IPS-18a (cell line): Measurements from ENCODE around the gene DNMBP.
"Not testable (repeated sequence)": the region's sequence is repeated elsewhere in the genome, so short reads cannot be mapped to it uniquely, and the experiment has no call there.

Experiments used
- H3K27ac ChIP-seq: one replicate; pipeline ENCODE4 v1.5.1; 2013; ENCODE audit warnings: low read length
- H3K27me3 ChIP-seq: one replicate; pipeline ENCODE4 v1.6.1; 2013; ENCODE audit warnings: mild to moderate bottlenecking, low read length; ENCODE audit not compliant: control insufficient read depth, insufficient read depth
- H3K36me3 ChIP-seq: one replicate; pipeline ENCODE4 v1.6.1; 2013; ENCODE audit warnings: low read depth, low read length; ENCODE audit not compliant: control insufficient read depth
- H3K4me1 ChIP-seq: one replicate; pipeline ENCODE4 v1.6.1; 2013; ENCODE audit warnings: low read depth, low read length; ENCODE audit not compliant: control insufficient read depth
- H3K4me3 ChIP-seq: one replicate; pipeline ENCODE4 v1.5.1; 2013; ENCODE audit warnings: low read length
- H3K9ac ChIP-seq: one replicate; pipeline ENCODE4 v1.6.1; 2013; ENCODE audit warnings: mild to moderate bottlenecking, low read length, moderate library complexity
- H3K9me3 ChIP-seq: one replicate; pipeline ENCODE4 v1.6.1; 2013; ENCODE audit warnings: low read depth, low read length; ENCODE audit not compliant: control insufficient read depth

DNMBP gene

DNA sequence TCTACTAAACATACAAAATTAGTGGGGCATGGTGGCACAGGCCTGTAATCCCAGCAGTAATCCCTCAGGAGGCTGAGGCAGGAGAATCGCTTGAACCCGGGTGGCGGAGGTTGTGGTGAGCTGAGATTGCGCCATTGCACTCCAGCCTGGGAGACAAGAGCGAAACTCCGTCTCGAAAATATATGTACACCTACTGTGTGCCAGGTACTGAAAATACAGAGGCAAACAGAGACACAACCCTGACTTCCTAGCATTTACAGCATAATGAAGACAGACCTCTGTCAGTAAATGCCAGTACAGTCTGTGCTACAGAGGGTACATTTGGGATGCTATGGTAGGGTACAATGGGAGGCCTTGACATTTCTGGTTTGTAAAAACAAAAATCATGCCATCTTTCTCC, 160.7 kb downstream of the DNMBP start:
- Histone ChIP-seq H3K4me1 (peaks cover 36% of the 10 kb centered on the region), H3K9me3 (no peaks in the 10 kb centered on the region), H3K27ac (peak overlapping the region; percentile 59), H3K27me3 (no peaks in the 10 kb centered on the region), H3K9ac (peak overlapping the region; percentile 50), H3K4me3 (no peak overlapping the region), H3K36me3 (no peaks in the 10 kb centered on the region)

DNA sequence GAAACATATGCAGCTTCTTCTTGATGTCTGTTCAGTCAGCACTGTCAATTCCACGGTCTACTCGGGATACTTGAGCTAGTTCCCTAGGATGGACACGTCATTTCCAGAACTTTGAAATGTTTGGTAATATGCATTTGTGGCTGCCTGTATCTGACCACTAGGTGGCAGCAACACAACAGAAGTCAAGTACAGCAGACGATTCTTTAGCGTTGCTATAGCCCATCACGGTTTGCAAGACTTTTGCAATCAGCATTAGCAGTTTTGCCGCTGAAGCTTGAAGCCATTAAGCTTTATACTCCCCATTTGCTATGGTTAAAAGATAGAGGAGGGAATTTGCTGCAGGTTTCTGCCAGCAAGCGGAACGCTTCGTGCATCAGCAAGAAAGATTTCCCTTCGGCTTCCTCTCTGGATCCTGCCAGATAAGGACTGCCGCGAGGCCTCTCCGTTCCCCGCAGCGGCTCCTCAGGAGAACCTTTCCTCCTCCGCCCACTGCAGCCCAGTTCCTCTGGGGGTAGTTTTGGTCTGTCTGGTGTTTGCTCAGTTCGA, 163.8 kb downstream of the DNMBP start:
- H3K9me3 ChIP-seq = no peaks in the 10 kb centered on the region
- H3K4me1 ChIP-seq = peaks cover 35% of the 10 kb centered on the region
- H3K4me3 ChIP-seq = peak overlapping the region; percentile 42
- no peak overlapping the region for H3K27ac ChIP-seq
- no peaks in the 10 kb centered on the region for H3K27me3 ChIP-seq
- no peaks in the 10 kb centered on the region for H3K36me3 ChIP-seq
- H3K9ac ChIP-seq = no peak overlapping the region

DNA sequence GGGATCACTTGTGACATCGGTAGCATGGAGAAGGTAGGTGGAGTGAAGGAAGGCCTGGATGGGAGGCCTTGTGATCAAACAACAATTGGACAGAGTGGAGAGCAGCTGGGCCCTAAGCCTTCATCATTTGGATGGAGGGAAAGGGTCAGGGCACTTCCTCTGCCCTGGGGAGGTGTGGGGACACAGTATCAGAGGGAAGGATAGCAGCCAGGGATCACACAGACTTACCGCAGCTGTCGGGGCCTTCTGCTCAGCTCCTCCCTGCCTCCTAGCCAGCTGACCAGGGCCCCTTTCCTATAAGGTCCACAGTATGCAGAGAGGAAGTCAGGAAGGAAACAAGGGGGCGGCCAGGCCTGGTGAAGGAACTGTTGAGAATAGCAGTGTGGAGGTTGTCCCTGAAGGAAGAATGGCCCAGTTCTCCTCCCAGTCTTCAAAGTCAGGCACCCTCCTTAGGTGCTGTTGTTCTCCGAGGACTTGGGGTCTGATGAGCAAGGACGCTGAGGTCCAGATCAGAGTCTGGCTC, 165.3 kb downstream of the DNMBP start:
- Histone ChIP-seq H3K36me3 (no peaks in the 10 kb centered on the region), H3K4me1 (peaks cover 21% of the 10 kb centered on the region), H3K9ac (no peak overlapping the region), H3K9me3 (no peaks in the 10 kb centered on the region), H3K27ac (no peak overlapping the region), H3K4me3 (no peak overlapping the region), H3K27me3 (no peaks in the 10 kb centered on the region)

- H3K4me1 ChIP-seq = peaks cover 9% of the 10 kb centered on the region
- H3K9ac ChIP-seq = no peak overlapping the region
- H3K4me3 ChIP-seq = no peak overlapping the region
- H3K27me3 ChIP-seq = no peaks in the 10 kb centered on the region
- H3K27ac ChIP-seq = no peak overlapping the region
- H3K9me3 ChIP-seq = no peaks in the 10 kb centered on the region
- no peaks in the 10 kb centered on the region for H3K36me3 ChIP-seq
Observed at GRCh38 chr10:99843310-99843709, 166.4 kb downstream of the DNMBP start.

DNA sequence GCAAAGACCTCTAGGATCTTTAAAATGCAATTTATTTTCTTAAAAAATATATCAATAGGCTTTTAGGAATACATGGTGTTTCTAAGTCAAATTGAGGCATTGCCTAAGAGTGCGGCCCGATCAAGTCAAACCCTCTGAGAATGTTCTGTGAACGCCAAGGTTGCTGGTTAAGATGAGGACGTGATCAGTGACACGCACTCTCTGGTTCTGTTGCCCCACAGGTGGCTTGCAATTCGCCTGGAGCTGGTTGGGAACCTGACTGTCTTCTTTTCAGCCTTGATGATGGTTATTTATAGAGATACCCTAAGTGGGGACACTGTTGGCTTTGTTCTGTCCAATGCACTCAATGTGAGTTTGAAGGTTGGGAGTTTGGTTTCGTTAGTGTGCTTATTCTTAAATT, 168.0 kb downstream of the DNMBP start:
- H3K9me3 ChIP-seq = no peaks in the 10 kb centered on the region
- H3K9ac ChIP-seq = no peak overlapping the region
- H3K4me3 ChIP-seq = no peak overlapping the region
- no peaks in the 10 kb centered on the region for H3K27me3 ChIP-seq
- no peak overlapping the region for H3K27ac ChIP-seq
- no peaks in the 10 kb centered on the region for H3K36me3 ChIP-seq
- peaks cover 9% of the 10 kb centered on the region for H3K4me1 ChIP-seq

- not testable (repeated sequence) for H3K4me3 ChIP-seq, H3K27me3 ChIP-seq, H3K27ac ChIP-seq, H3K9me3 ChIP-seq, H3K9ac ChIP-seq, H3K36me3 ChIP-seq, H3K4me1 ChIP-seq
Observed at GRCh38 chr10:99840859-99841258, 168.9 kb downstream of the DNMBP start.

DNA sequence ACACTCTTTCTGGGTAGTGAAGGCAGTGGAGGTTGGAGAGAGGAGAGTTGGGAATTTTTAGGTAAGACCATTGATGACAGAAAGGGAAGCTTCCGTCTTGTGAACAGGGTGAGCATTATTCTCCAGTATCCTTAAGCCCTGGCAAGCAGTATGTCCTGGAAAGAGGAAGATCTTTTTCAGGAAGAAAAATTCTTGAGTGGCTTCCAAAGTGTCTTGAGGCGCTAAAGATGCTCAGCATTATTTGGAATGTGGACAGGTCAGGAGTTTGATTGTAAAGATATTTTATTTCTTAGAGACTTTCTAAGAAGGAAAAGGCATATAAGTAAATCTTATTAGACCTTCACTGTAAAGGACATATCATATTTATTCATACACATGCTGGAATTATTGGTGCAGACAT, 173.0 kb downstream of the DNMBP start:
- Histone ChIP-seq H3K36me3 (no peaks in the 10 kb centered on the region), H3K9ac (no peak overlapping the region), H3K27me3 (no peaks in the 10 kb centered on the region)

DNA sequence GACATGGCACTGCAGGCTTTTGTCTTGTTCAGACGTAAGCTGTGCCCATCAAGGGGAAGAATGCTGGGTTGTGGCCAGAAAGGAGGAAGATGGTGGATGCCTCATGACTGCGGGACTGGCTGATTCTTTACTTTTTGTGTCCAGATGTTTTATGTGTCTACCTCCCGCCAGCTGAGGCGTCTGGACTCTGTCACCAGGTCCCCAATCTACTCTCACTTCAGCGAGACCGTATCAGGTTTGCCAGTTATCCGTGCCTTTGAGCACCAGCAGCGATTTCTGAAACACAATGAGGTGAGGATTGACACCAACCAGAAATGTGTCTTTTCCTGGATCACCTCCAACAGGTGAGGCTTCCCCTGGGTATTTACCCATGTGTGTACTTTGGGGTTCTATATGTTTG, 173.8 kb downstream of the DNMBP start:
- Histone ChIP-seq H3K27ac (no peak overlapping the region), H3K4me1 (no peaks in the 10 kb centered on the region), H3K36me3 (no peaks in the 10 kb centered on the region), H3K9ac (no peak overlapping the region), H3K9me3 (no peaks in the 10 kb centered on the region), H3K4me3 (no peak overlapping the region), H3K27me3 (no peaks in the 10 kb centered on the region)

More for the DNA sequence above, 173.0 kb downstream of the DNMBP start:
- H3K4me3 ChIP-seq = no peak overlapping the region
- H3K27ac ChIP-seq = no peak overlapping the region
- no peaks in the 10 kb centered on the region for H3K9me3 ChIP-seq
- no peaks in the 10 kb centered on the region for H3K4me1 ChIP-seq

DNA sequence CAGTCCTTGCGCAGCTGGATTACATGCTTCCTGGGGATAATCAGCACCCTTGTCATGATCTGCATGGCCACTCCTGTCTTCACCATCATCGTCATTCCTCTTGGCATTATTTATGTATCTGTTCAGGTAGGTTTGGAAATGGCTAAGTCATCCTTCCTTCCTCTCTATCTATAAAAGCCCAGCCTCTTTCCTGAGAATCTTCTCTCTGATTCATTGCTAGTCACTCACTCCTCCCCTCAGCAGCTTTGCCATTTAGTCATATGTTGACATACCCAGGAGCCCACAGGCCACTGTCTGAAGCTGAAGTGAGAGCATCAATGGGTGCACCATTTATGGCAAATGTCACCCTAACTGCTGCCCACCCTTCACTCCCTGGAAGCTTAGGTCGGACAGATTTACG, 175.3 kb downstream of the DNMBP start:
- no peak overlapping the region for H3K9ac ChIP-seq
- no peaks in the 10 kb centered on the region for H3K27me3 ChIP-seq
- no peak overlapping the region for H3K27ac ChIP-seq
- no peaks in the 10 kb centered on the region for H3K36me3 ChIP-seq
- H3K9me3 ChIP-seq = no peaks in the 10 kb centered on the region
- no peak overlapping the region for H3K4me3 ChIP-seq
- H3K4me1 ChIP-seq = no peaks in the 10 kb centered on the region

DNA sequence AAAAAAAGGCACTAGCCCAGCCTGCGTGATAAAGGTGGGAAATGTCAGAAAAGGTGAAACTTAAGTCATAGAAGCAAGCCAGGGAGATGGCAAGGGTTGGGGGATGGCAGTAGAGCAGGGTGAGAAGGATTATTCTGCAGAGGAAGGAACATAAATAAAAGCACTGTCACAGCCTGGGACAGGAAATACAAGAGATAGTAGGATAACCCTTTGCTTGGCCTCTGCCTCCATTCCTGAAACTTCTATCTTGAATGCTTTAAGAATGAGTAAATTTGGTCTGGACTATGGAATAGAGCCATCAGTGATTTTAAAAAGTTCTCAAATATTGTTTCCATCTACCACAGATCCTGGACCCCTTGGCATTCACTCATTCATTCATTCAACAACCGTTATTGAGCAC, 177.3 kb downstream of the DNMBP start:
- Histone ChIP-seq H3K4me3 (no peak overlapping the region), H3K27ac (no peak overlapping the region), H3K9me3 (no peaks in the 10 kb centered on the region), H3K36me3 (no peaks in the 10 kb centered on the region), H3K4me1 (no peaks in the 10 kb centered on the region), H3K27me3 (no peaks in the 10 kb centered on the region), H3K9ac (no peak overlapping the region)

DNA sequence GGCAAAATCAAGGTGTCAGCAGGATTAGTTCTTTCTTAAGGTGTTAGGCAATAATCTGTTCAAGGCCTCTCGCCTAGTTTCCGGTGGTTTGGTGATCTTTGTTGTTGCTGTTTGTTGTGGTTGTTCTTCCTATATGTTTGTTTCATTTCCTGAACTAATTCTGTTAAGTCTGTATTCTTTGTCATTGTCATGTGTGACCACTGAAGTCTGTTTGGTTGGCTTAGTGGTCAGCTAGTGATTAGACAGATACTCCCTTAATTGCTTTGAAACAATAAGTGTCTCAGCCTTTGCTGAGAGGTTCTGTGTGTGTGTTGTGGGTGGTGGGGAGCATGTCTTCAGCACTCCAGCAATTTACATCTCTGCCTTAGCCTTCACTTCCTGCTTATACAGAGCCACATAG, 181.3 kb downstream of the DNMBP start:
- no peaks in the 10 kb centered on the region for H3K9me3 ChIP-seq
- H3K36me3 ChIP-seq = no peaks in the 10 kb centered on the region
- no peak overlapping the region for H3K4me3 ChIP-seq
- H3K27me3 ChIP-seq = no peaks in the 10 kb centered on the region
- no peak overlapping the region for H3K27ac ChIP-seq
- no peaks in the 10 kb centered on the region for H3K4me1 ChIP-seq
- H3K9ac ChIP-seq = no peak overlapping the region

DNA sequence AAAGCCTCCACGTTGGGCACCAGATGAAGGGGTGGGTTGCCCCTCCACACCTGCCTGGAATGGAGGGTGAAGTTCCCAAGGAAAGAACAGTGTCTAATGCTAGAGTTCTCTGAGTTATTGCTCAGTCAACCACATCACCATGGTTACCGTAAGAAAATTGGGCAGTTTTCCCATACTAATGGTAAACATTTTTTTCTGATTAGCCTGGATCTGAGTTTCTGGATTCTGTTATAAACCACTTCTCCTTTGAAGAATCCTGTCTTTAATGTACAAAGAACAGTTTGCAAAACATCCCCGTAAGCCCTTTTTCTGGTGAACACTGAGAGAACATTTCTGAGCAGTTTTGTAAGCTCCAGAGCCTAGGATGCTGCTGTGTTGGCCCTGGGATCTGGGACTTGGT, 181.8 kb downstream of the DNMBP start:
- Histone ChIP-seq H3K27me3 (no peaks in the 10 kb centered on the region), H3K9ac (no peak overlapping the region), H3K27ac (no peak overlapping the region), H3K4me3 (no peak overlapping the region), H3K36me3 (no peaks in the 10 kb centered on the region), H3K9me3 (no peaks in the 10 kb centered on the region), H3K4me1 (no peaks in the 10 kb centered on the region)
